ENCODE data around the gene MERTK. TPM values are rescaled to one million over a fixed set of nuclear protein-coding genes. Genes with fewer than 3 reads are reported as not detected.

The MERTK gene
- total RNA-seq, 1 experiment from 2014 or later: 18.4 TPM

GRCh38 chr2:111981666-111982065 is 83.3 kb downstream of the MERTK start:
- peaks cover 24% of the 10 kb centered on the region for H3K36me3 ChIP-seq (ENCODE audit: insufficient read depth, low read length, poor library complexity, severe bottlenecking)
- peaks cover 9% of the 10 kb centered on the region for H3K4me1 ChIP-seq (ENCODE audit: insufficient read depth, low read length, poor library complexity, severe bottlenecking)
- no peak overlapping the region for H3K27ac ChIP-seq (ENCODE audit: low read depth, low read length, poor library complexity, severe bottlenecking)
- H3K9me3 ChIP-seq (ENCODE audit: low read depth, low read length, poor library complexity, severe bottlenecking): peaks cover 9% of the 10 kb centered on the region
- no peaks in the 10 kb centered on the region for H3K27me3 ChIP-seq (replicated peaks; ENCODE audit: insufficient read depth, low read depth, low read length, poor library complexity)
- no peak overlapping the region for H3K4me3 ChIP-seq (ENCODE audit: low read depth, low read length, poor library complexity, severe bottlenecking)
- ChIA-PET POLR2A (ENCODE audit: low non-redundant PET) (no interaction called here), CTCF (no interaction called here)
- BruUV-seq (replicated peaks): no TSS peak
- DNase-seq (ENCODE audit: low spot score): no peak
- intact Hi-C loops (cut with micrococcal nuclease; ENCODE audit: unreplicated experiment): no loop called here
- TF ChIP-seq CTCF (conservative IDR thresholded peaks at IDR 0.05; ENCODE audit: low read depth, low read length) (no peak), EZH2 (IDR thresholded peaks at IDR 0.05; ENCODE audit: borderline replicate concordance, low read depth, low read length, poor library complexity, severe bottlenecking) (no peak)

- Histone ChIP-seq H3K27ac (ENCODE audit: low read depth, low read length, poor library complexity, severe bottlenecking) (no peak overlapping the region), H3K27me3 (replicated peaks; ENCODE audit: insufficient read depth, low read depth, low read length, poor library complexity) (no peaks in the 10 kb centered on the region), H3K36me3 (ENCODE audit: insufficient read depth, low read length, poor library complexity, severe bottlenecking) (peaks cover 12% of the 10 kb centered on the region), H3K4me1 (ENCODE audit: insufficient read depth, low read length, poor library complexity, severe bottlenecking) (peaks cover 9% of the 10 kb centered on the region), H3K4me3 (ENCODE audit: low read depth, low read length, poor library complexity, severe bottlenecking) (no peak overlapping the region), H3K9me3 (ENCODE audit: low read depth, low read length, poor library complexity, severe bottlenecking) (no peaks in the 10 kb centered on the region)
- CTCF ChIA-PET: no interaction called here
- POLR2A ChIA-PET (ENCODE audit: low non-redundant PET): no interaction called here
- intact Hi-C loops (cut with micrococcal nuclease; ENCODE audit: unreplicated experiment): no loop called here
- no peak for TF ChIP-seq EZH2 (IDR thresholded peaks at IDR 0.05; ENCODE audit: borderline replicate concordance, low read depth, low read length, poor library complexity, severe bottlenecking)
- TF ChIP-seq CTCF (conservative IDR thresholded peaks at IDR 0.05; ENCODE audit: low read depth, low read length): no peak
- BruUV-seq (replicated peaks): no TSS peak
- no peak for DNase-seq (ENCODE audit: low spot score)
Observed at GRCh38 chr2:111982822-111983221, 84.4 kb downstream of the MERTK start.

GRCh38 chr2:111983478-111984212 is 85.2 kb downstream of the MERTK start:
- Histone ChIP-seq H3K4me3 (ENCODE audit: low read depth, low read length, poor library complexity, severe bottlenecking) (no peak overlapping the region), H3K9me3 (ENCODE audit: low read depth, low read length, poor library complexity, severe bottlenecking) (no peaks in the 10 kb centered on the region), H3K4me1 (ENCODE audit: insufficient read depth, low read length, poor library complexity, severe bottlenecking) (peaks cover 9% of the 10 kb centered on the region), H3K27ac (ENCODE audit: low read depth, low read length, poor library complexity, severe bottlenecking) (no peak overlapping the region), H3K27me3 (replicated peaks; ENCODE audit: insufficient read depth, low read depth, low read length, poor library complexity) (no peaks in the 10 kb centered on the region), H3K36me3 (ENCODE audit: insufficient read depth, low read length, poor library complexity, severe bottlenecking) (peaks cover 12% of the 10 kb centered on the region)
- TF ChIP-seq EZH2 (IDR thresholded peaks at IDR 0.05; ENCODE audit: borderline replicate concordance, low read depth, low read length, poor library complexity, severe bottlenecking): no peak
- TF ChIP-seq CTCF (conservative IDR thresholded peaks at IDR 0.05; ENCODE audit: low read depth, low read length): no peak
- DNase-seq (ENCODE audit: low spot score): no peak
- CTCF ChIA-PET: no interaction called here
- BruUV-seq (replicated peaks): no TSS peak
- intact Hi-C loops (cut with micrococcal nuclease; ENCODE audit: unreplicated experiment): no loop called here
- POLR2A ChIA-PET (ENCODE audit: low non-redundant PET): no interaction called here

Measured in A673 (cell line).